ENCODE data around the gene LPAR5.

DNA sequence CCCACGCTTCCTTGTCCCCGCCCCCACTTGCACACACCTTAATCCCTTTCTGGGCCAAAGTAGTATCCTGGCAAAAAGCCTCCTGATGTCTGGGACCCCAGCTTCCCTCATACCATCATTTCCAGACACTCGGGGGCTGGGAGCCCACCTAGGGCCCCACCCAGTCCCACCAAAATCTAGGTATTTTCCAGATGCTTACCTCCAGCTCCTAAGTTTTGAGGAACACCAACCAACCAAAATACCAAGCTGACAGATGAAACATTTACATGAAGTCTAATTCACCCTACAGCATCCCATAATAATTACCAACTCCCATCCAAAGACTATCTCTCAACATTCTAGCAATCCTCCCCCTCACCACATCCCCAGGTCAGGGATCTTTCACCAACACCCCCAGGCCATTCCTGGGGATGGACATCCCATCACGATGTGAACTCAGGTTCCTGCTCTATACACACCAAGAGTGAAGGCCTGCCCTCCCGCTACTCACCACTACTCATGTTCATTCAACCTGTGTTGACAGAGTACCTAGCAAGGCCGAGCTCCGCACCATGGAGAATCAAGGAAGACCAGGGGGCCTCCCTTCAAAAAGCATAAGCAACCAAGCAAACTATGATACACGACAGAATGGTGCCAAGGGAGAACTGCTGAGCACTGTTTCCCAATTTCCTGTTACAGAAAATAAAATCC, 27.0 kb downstream of the LPAR5 start:
- TF ChIP-seq CTCF (IDR thresholded peaks at IDR 0.05) (no peak), POLR2A (IDR thresholded peaks at IDR 0.05) (no peak), POLR2AphosphoS5 (IDR thresholded peaks at IDR 0.05) (no peak), EP300 (IDR thresholded peaks at IDR 0.05) (no peak)
